Kidney (tissue), 14 donors: ENCODE results near the gene DSCAML1. TPM values are rescaled to one million over a fixed set of nuclear protein-coding genes. Genes with fewer than 3 reads are reported as not detected.

ENCODE experiments used
- DNase-seq, 5 donors: peaks; one replicate each; pipeline ENCODE4 v3.0.0-alpha.2; 2013 to 2020
- FAIRE-seq: peaks from 2 replicates; lab custom pipeline; 2012; peaks lifted over from hg19 to GRCh38; lab: Jason Lieb, UNC
- H3K27ac ChIP-seq, 2 donors: one replicate each; pipeline ENCODE4 v1.7.0; 2013; ENCODE audit warnings: low read depth in 2 of 2, low read length in 2 of 2, inconsistent platforms in 1 of 2
- H3K27me3 ChIP-seq: one replicate; pipeline ENCODE4 v1.7.1; 2013; ENCODE audit warnings: low read length, inconsistent platforms; ENCODE audit not compliant: control insufficient read depth, insufficient read depth
- H3K36me3 ChIP-seq, 3 donors: one replicate each; pipeline versions ENCODE4 v1.7.0 to v1.7.1; 2013; ENCODE audit warnings: low read length in 3 of 3, control low read depth in 1 of 3, inconsistent platforms in 1 of 3; ENCODE audit not compliant: insufficient read depth in 3 of 3, control insufficient read depth in 2 of 3
- H3K4me1 ChIP-seq, 3 donors: one replicate each; pipeline versions ENCODE4 v1.7.0 to v1.7.1; 2013; ENCODE audit warnings: low read length in 3 of 3, inconsistent platforms in 1 of 3, low read depth in 1 of 3; ENCODE audit not compliant: control insufficient read depth in 2 of 3, insufficient read depth in 2 of 3
- H3K4me3 ChIP-seq, 3 donors: one replicate each; pipeline versions ENCODE4 v1.7.0 to v1.8.1; 2013; ENCODE audit warnings: low read length in 3 of 3, control low read depth in 1 of 3, inconsistent platforms in 1 of 3
- H3K9ac ChIP-seq, 3 donors: one replicate each; pipeline versions ENCODE4 v1.7.0 to v1.7.1; 2013; ENCODE audit warnings: low read length in 3 of 3, control low read depth in 1 of 3, inconsistent platforms in 1 of 3
- H3K9me3 ChIP-seq, 3 donors: one replicate each; pipeline versions ENCODE4 v1.7.0 to v1.7.1; 2013; ENCODE audit warnings: low read length in 3 of 3, control low read depth in 1 of 3, inconsistent platforms in 1 of 3; ENCODE audit not compliant: control insufficient read depth in 2 of 3, insufficient read depth in 1 of 3
- intact Hi-C: fragments of 100-400 bp; cut with DNase I; formaldehyde crosslinking; loops from one replicate; pipeline ENCODE4 v1.11.1; 2022
- polyA plus RNA-seq: library from polyadenylated mRNA; stranded (reverse); fragments of 350-450 nt; fragmentation: Illumina TruSeq; extraction: RNeasy Lipid Tissue Mini Kit (QIAGEN cat#74804); gene quantifications from one replicate; pipeline ENCODE4 v1.2.3, GENCODE V29; 2014; ENCODE audit warnings: low read depth, low replicate concordance; ENCODE audit not compliant: insufficient read depth
- total RNA-seq: library from RNA; stranded (reverse); fragmentation: NEBNext Ultra II Directional; extraction: Animal tissue kit (Norgen Biotek cat#: 25700); gene quantifications from one replicate; pipeline ENCODE4 v1.2.1, GENCODE V29; 2021
- TF ChIP-seq, protein P1 (sequence below): IDR thresholded peaks from 3 replicates; pipeline ENCODE4 v1.5.1; 2012; ENCODE audit warnings: mild to moderate bottlenecking, moderate library complexity, borderline replicate concordance; ENCODE audit not compliant: insufficient read depth; ENCODE audit errors: extremely low read depth
- donor health status: control.
- donor health status: control.
- donor health status: control.
- donor health status: control.
- donor health status: control.
- donor health status: DM: yes; HTN: yes; CAD: no.
- donor health status: Normal renal cell carcinoma (clear cell type).

Gene DSCAML1
- total and polyA plus RNA-seq, 2 donors from 2014 or later, result 0.95 to 17.3 TPM

DNA sequence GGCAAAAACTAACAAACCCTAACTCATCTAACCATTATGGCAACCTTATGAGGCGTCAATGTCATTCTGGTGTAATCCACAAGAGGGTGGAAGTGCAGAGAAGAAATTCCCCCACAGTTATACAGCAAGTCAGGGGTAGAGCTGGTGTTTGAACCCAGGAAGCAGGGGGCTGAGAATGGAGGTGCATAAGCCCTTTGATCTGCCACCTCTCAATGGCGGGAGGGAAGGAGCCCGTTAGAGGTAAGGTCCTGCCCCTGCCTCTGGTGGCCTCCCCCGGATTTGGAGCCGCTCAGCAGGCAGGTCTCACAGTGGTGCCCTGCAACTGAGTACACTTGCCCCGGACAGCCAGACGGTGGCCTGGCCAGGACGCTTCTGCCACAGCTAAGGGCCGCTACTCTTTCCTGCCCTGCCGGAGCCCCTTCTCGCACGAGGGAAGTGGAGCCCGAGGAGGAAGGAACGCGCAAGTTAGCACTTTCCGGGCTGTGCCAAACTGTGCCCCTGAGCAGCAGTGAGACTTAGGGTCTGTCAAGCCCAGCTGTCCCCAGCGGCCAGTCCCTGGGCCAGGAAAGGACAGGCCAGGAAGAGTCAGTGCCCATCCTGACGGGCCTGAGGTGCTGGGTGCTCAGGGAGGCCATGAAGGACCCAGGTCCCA, 26.4 kb upstream of the DSCAML1 start:
- Histone ChIP-seq H3K36me3 (peaks cover 0 to 24% (median 2%) of the 10 kb centered on the region in 3 donors), H3K9me3 (no peaks in the 10 kb centered on the region), H3K4me3 (peak overlapping the region; percentile 56 to 78 (median 74)), H3K4me1 (peaks cover 0 to 57% (median 37%) of the 10 kb centered on the region in 3 donors), H3K9ac (peak overlapping the region; percentile 33 to 98 (median 93)), H3K27ac (peak overlapping the region; percentile 98), H3K27me3 (no peaks in the 10 kb centered on the region)
- peak in 4 of 5 donors; percentile 48 to 81 (median 57) for DNase-seq
- intact Hi-C loops, result no loop called here
- TF ChIP-seq, protein P1, sequence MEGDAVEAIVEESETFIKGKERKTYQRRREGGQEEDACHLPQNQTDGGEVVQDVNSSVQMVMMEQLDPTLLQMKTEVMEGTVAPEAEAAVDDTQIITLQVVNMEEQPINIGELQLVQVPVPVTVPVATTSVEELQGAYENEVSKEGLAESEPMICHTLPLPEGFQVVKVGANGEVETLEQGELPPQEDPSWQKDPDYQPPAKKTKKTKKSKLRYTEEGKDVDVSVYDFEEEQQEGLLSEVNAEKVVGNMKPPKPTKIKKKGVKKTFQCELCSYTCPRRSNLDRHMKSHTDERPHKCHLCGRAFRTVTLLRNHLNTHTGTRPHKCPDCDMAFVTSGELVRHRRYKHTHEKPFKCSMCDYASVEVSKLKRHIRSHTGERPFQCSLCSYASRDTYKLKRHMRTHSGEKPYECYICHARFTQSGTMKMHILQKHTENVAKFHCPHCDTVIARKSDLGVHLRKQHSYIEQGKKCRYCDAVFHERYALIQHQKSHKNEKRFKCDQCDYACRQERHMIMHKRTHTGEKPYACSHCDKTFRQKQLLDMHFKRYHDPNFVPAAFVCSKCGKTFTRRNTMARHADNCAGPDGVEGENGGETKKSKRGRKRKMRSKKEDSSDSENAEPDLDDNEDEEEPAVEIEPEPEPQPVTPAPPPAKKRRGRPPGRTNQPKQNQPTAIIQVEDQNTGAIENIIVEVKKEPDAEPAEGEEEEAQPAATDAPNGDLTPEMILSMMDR, result no peak
- FAIRE-seq, result no peak

DNA sequence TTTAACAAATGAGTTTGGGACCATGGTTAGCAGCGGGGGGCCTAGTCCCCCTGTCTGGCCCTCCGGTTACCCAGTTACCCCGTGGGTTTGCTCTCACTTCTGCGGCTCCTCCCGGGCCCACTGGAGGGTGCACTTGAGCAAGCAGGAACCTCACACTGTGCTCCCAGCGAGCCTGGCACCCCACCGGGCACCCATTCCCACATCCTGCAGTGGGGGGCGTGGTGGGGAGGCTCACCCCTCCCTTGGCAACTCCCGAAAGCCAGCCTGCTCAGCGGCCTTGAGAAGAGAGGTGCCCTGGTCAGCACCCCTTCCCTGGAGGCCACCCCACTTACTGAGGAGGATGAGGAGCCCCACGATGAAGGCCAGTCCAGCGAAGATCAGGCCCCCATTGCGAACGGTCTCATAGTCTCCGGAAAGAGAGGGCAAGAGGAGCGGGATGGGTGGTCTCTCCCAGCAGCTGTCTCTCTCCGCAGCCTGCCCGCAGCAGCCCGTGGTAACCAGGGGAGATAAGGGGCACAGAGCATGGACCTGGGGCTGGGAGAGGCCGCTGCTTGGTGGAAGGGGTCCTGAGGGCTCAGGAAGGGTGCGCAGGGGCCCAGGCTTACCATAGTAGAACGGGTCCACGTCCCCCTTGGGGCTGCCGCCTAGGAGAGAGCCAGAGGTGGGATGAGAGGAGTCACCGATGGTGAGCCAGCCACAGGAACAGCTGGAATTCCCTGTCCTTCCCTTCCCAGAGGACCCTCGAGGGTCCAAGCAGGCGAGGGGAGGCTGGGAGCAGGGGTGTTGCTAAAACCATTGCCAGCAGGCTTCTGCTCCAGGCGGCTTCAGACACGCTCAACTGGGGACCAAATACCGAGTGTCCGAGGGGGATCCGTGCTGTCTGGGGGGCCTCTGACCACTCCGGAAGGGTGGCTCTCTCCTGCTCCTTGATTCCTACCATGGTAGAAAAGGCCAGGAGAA, 25.3 kb upstream of the DSCAML1 start:
- TF ChIP-seq, protein P1, result peak; percentile 77
- peak overlapping the region in 2 of 3 donors; percentile 74 to 78 for H3K4me3 ChIP-seq
- FAIRE-seq (no peak), DNase-seq (peak in 3 of 5 donors; percentile 48 to 90 (median 70))
- H3K36me3 ChIP-seq, result peaks cover 0 to 24% (median 2%) of the 10 kb centered on the region in 3 donors
- H3K27me3 ChIP-seq, result no peaks in the 10 kb centered on the region
- no peaks in the 10 kb centered on the region for H3K9me3 ChIP-seq
- peaks cover 4 to 51% (median 41%) of the 10 kb centered on the region in 3 donors for H3K4me1 ChIP-seq
- intact Hi-C loops, result no loop called here
- H3K9ac ChIP-seq, result peak overlapping the region in 2 of 3 donors; percentile 93 to 98
- H3K27ac ChIP-seq, result peak overlapping the region; percentile 98

DNA sequence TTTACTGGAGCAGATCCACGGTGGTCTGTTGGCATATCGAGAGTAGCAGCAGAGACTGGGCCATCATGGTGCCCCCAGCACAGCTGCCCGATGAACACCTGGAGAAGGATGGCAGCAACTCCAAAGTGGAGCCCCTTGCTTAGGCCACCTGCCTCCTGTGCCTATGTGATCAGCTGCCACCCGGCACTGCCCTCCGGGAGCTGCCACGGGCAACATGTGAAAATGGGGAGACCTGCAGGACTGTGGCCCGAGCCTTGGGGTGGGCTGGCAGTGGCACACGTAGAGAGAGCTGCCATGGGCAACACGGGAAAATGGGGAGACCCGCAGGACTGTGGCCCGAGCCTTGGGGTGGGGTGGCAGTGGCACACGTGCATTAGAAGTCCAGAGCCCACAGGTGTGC, 24.4 kb upstream of the DSCAML1 start:
- Histone ChIP-seq H3K9me3 (no peaks in the 10 kb centered on the region), H3K4me3 (peak overlapping the region in 2 of 3 donors; percentile 74 to 78), H3K4me1 (peaks cover 6 to 59% (median 39%) of the 10 kb centered on the region in 3 donors), H3K27ac (peak overlapping the region; percentile 98), H3K9ac (peak overlapping the region in 2 of 3 donors; percentile 72 to 93), H3K27me3 (no peaks in the 10 kb centered on the region), H3K36me3 (peaks cover 0 to 24% (median 2%) of the 10 kb centered on the region in 3 donors)
- DNase-seq (peak in 1 of 5 donors; percentile 73), FAIRE-seq (no peak)
- intact Hi-C loops, result no loop called here
- TF ChIP-seq, protein P1, result no peak
